SK-N-SH (cell line): ENCODE measurements around the gene MICAL2.

Experiments used
- CTCF ChIP-seq: fragments of 200-600 bp; sonication (generic); IDR thresholded peaks from 2 replicates; pipeline ENCODE4 v1.6.1; 2017; ENCODE audit warnings: antibody characterized with exemption, mild to moderate bottlenecking, moderate library complexity
- MEF2A ChIP-seq: IDR thresholded peaks from 2 replicates; pipeline ENCODE4 v1.4.0; 2012; ENCODE audit warnings: low read depth, borderline replicate concordance
- MXI1 ChIP-seq: IDR thresholded peaks from 2 replicates; pipeline ENCODE4 v1.6.1; 2012; ENCODE audit warnings: mild to moderate bottlenecking, low read depth, low read length, improper control_type of control experiment
- NFIC ChIP-seq: IDR thresholded peaks from 2 replicates; pipeline ENCODE4 v1.4.0; 2012; ENCODE audit warnings: borderline replicate concordance
- POLR2AphosphoS5 ChIP-seq: IDR thresholded peaks from 2 replicates; pipeline ENCODE4 v1.6.1; 2012; ENCODE audit warnings: low read depth, low read length
- RAD21 ChIP-seq: IDR thresholded peaks from 2 replicates; pipeline ENCODE4 v1.6.1; 2012; ENCODE audit warnings: mild to moderate bottlenecking, low read length
- TAF1 ChIP-seq: IDR thresholded peaks from 2 replicates; pipeline ENCODE4 v1.6.1; 2012; ENCODE audit warnings: low read depth, mild to moderate bottlenecking, low read length, moderate library complexity, borderline replicate concordance

- TF ChIP-seq POLR2AphosphoS5: no peak
- TF ChIP-seq CTCF: no peak
- TF ChIP-seq MEF2A: no peak
- no peak for TF ChIP-seq TAF1
- TF ChIP-seq NFIC: no peak
- no peak for TF ChIP-seq RAD21
- TF ChIP-seq MXI1: no peak
These were observed 181.4 kb downstream of the MICAL2 start for GRCh38 chr11:12291766-12292165.
